C4-2B (cell line): ENCODE measurements around the gene MLLT3.

Experiments
- CTCF ChIP-seq: fragments of 450-650 bp; conservative IDR thresholded peaks from 2 replicates; pipeline ENCODE4 v1.5.1; 2017; ENCODE audit warnings: mild to moderate bottlenecking
- ZFX ChIP-seq: fragments of 450-650 bp; IDR thresholded peaks from 2 replicates; pipeline ENCODE4 v1.6.1; 2017

GRCh38 chr9:20650313-20650712 is 28.0 kb upstream of the MLLT3 start:
- no peak for TF ChIP-seq CTCF
- TF ChIP-seq ZFX = no peak
